GM21528 (cell line): ENCODE measurements around the gene DAPK1.

ENCODE experiments used
- ATAC-seq: cut with Tn5 transposase; IDR thresholded peaks from one replicate; pipeline ENCODE4 v1.9.1; 2021; ENCODE audit warnings: mild to moderate bottlenecking, moderate library complexity; ENCODE audit not compliant: unreplicated experiment, low FRiP score

Gene DAPK1

GRCh38 chr9:87659534-87660419 lies 162.1 kb downstream of the DAPK1 start:
- no peak for ATAC-seq

- ATAC-seq, result no peak
These were observed 163.6 kb downstream of the DAPK1 start for GRCh38 chr9:87661241-87661640.

- no peak for ATAC-seq
These were observed 165.3 kb downstream of the DAPK1 start for GRCh38 chr9:87662808-87663528.

DNA sequence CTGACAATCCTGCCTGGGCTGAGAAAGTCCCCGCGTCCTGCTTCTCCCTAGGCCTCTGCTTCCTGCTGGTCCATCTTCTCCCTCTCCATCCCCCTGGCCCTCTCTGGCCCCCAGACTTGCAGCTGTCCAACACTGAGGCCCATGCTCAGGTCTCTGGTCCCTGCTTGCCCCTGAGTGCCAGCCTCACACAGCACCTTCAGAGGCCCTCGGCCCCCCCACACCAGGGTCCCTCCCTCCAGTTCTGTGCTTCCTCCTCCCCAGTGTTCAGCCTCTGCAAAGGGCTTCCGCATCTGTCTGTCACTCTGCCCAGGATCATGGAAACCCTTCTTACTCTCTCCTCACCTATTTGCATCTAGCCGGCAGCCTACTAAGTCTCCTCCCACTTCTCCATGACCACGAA lies 165.9 kb downstream of the DAPK1 start:
- ATAC-seq, result no peak

DNA sequence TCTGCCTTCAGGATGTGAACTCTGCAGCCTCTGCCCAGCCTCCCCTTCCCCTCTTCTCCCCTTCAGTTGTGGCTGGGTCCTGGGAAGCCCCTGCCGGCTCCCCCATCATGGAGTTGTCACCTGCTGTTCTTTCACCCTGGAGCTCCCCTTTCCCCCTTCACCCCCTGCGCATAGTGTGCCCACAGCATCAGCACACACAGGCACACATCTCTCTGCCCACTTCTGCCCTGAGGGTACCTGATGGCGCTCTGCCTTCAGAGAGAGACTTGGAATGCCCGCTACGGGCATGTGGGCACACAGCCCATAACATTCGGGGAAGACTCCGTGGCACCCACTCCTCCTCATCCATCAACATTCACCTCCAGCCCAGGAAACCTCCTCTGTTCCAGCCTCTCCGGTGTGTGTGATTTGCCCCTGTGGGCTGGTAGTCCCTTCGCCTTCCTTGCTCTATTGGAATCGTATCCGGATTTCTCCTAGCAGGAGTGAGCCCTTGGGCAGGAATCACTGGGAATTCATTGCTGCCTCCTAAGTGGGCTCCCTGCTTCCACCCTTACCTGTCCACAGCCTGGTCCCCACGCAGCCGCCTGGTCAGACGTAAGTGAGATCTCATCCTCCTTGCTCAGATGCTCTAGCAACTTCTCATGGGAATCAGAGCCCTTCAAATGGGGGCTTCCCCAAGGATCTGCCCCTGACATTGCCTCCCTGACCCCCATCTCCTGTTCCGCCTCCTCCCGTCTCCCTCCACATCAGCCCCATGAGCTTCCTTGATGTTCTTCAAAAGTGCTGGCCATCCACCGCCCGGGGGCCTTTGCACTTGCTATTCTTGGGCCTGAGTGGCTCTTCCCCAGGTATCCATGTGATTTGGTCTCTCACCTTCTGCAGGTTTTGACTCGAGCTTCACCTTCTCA lies 166.7 kb downstream of the DAPK1 start:
- ATAC-seq, result no peak

DNA sequence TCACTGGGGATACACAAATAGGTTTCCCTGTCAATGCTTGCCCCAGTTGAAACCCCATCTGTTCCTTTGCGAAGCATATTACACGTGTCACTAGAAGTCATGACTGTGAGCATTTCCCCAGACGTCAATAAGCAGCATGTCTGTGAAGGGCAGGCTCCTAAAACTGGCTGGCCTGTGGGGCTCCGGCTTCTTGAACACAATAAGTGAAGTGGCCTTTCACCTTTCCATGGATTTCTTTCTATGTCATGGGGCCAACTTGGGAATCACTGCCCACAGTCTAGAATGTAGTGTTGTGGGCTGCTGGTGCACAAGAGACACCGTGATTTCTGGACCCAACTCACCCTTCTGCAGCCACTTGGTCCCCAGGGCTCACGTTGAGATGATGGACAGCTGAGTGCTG lies 167.8 kb downstream of the DAPK1 start:
- ATAC-seq, result no peak

GRCh38 chr9:87667164-87667738 lies 169.6 kb downstream of the DAPK1 start:
- no peak for ATAC-seq

DNA sequence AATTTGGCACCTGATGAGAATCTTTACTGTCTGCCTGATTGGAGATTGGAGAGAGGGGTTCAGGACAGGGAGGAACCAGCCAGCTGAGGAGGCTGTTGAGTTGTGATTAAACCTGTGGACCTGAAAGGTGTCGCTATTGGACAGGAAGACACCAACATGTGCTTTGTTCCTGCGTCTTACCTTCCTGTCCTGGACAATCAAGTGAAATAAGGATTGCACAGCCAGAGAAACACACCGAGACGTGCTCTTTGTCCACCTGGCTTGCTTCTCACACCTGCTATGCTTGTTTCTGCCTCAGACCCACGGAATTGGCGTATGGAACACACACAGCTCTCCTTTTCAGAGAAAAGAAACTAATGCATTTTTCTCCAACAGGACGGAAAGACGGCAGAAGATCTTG lies 170.6 kb downstream of the DAPK1 start:
- no peak for ATAC-seq

DNA sequence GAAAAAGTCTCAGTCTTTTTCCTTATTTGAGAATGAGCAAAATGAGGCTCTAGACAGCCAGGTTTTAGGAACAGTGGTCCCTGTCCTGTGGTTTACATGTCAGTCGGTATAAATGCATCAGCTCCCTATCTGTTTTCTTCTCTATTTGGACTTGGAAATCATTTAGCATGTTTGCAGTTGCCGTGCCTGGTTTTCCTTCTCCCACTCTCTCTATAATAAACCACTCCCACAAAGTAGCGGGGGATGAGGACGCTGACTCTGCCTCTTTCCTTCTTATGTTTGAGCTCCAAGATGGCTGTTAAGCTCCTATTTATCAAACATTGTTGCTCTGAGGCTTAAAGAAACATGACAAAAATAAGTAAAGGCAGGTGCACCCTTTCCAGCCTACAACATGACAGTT lies 171.1 kb downstream of the DAPK1 start:
- no peak for ATAC-seq

- ATAC-seq, result no peak
These were observed 173.1 kb downstream of the DAPK1 start for GRCh38 chr9:87670572-87671264.

GRCh38 chr9:87671478-87671877 lies 173.8 kb downstream of the DAPK1 start:
- no peak for ATAC-seq

GRCh38 chr9:87671925-87672324 lies 174.3 kb downstream of the DAPK1 start:
- no peak for ATAC-seq

DNA sequence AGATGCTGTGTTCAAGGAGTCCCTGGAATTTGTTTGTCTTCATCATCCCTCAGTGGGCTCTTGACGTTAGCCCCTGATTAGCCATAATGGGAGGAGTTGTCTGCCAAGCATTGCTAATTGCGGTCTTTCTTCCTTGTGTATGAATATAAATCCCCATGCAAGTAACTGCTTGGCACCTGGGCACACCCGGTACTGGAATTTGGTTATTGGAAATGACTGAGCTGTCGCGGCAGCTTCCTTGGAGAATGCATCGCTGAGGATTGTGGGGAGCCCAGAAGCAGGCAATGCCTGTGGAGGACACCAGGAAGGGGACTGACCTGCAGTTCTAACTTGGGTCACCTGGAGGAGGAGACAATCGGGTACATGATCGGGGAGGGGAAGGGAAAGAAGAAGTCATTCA lies 174.9 kb downstream of the DAPK1 start:
- no peak for ATAC-seq

DNA sequence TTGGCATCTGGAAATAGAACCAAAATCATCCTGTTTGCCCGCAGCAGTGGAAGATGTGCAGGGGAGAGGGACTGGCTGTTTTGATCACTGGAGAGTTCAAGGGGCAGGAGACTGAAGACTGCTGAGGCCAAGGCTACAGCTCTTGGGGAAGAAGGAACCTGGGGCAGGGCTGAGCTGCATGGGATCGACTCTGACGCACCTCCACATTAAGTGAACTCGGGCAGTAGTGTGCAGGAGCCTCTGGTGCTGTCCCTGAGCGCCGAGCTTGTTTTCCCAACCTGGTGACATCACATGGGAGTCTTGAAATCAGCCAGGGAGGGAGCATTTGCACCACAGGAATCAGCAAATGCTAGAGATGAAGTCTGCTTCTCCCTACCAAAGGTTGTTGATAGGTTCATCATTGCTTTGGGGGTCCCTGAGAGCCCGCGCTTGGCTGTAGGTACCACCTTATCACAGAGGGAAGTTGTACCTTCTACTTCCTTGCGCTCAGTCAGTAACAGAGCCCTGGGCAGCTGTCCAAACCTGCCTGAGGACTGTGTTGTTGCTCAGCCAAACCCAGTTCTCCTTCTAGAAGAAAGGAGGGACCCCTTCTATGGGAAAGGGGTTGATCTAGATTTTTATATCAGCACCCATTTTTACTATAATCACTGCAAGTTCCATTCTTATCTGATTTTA lies 175.9 kb downstream of the DAPK1 start:
- no peak for ATAC-seq

DNA sequence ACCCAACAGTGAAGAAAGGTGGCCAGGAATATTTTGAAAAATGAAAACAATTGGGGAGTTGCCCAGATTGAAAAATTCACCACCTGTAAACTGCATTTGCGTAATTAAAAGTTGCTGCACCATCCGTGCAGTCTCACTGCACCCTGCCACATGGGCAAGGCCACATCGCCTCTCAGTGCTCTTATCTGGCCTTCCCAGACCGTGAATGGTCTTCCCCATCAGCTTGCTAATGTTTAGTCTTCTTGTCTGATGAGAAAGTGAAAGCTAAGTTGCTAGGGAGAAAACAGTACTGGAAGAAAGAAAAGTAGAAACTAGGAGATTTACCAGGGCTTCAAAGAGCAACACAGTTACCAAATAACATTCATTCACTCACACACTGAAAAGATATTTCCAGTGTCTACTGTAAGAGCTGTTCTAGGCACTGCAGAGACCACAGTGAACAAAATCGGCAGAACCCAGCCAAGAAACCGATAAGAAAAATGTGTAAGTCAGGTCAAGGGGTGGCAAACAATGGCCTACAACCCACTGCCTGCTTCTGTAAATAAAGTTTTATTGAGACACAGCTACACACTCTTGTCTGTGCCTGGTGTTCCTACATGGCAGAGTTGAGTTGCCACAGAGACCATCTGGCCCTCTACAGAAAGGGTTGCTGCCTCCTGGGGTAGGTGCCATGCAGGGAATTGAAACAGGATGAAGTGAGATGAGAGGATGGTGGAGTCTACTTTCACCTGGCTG lies 177.1 kb downstream of the DAPK1 start:
- ATAC-seq, result no peak

DNA sequence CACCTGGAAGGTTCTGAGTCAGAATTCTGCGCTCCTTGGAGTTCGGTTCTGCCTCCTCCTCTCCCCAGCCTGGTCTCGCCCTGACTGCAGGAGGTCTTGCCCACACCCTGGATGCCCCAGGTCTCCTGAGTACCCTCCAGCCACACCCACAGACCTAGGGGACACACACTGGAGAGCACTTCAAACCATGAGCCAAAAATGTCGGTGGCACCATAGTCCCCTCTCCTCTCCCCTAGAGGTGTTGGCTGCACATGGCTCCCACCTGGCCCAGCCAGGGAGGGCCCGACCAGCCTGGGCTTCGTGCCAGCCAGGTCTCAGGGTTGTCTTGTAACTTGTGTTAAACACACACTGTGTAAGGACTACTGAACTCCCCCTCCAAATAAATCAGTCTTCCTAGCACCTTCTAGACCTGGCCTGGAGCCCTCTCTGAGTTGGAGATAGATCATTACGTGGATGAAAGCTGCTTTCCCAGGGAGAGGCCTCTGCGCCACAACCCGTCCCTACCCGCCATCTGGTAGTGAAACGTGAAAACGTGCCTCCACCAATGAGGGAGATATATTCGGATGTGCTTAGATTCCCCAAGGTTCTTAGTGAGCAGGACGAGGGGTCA lies 178.3 kb downstream of the DAPK1 start:
- no peak for ATAC-seq

DNA sequence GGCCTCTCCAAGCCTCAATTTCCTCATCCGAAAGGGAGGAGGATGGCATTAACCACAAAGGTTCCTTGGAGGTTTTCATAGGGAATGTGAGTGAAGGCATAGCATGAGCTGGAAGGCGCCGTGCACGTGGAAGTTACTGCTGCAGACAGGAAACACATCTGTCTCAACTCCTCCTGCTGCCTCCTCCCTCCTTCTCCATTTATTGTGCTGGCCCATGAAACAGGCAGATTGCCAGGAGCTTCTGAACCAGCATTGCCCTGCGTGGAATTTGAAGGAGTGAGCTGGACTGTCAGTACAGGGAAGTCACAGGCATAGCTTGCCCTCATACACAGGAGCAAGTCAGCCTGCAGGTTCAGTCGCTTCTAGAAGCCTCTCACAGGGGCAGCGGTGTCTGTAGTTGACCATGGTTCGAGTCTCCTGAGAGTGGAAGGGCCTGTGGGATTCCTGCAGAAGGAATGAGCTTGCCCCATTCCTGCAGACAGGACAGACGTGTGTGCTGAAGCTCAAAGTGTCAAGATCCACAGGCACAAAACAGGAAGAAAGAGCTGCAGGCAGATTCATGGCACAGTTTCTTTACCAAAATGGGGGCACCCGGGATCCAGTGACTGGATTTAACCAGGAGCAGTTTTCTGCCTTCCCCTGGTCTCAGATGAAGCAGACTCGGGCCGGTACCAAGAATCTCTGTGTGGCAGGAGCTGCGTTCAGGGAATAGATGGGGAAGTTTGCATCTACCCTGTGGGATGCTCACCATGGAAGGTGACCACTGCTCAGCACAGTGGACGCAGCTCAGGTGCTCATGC lies 179.5 kb downstream of the DAPK1 start:
- no peak for ATAC-seq
